Muscle layer of duodenum (tissue), 2 donors: Measurements from ENCODE around the gene ZNF628.

Experiments
- H3K27ac ChIP-seq: one replicate; pipeline ENCODE4 v1.7.0; 2013; ENCODE audit warnings: mild to moderate bottlenecking, low read length
- H3K27me3 ChIP-seq: one replicate; pipeline ENCODE4 v1.7.0; 2013; ENCODE audit warnings: low read depth, mild to moderate bottlenecking, control low read depth, low read length
- H3K36me3 ChIP-seq, 2 donors: one replicate each; pipeline ENCODE4 v1.7.0; 2013; ENCODE audit warnings: low read length in 2 of 2, control low read depth in 1 of 2, mild to moderate bottlenecking in 1 of 2; ENCODE audit not compliant: insufficient read depth in 2 of 2, control insufficient read depth in 1 of 2
- H3K4me1 ChIP-seq, 2 donors: one replicate each; pipeline ENCODE4 v1.7.0; 2013; ENCODE audit warnings: low read length in 2 of 2, mild to moderate bottlenecking in 2 of 2, control low read depth in 1 of 2, moderate library complexity in 1 of 2; ENCODE audit not compliant: insufficient read depth in 2 of 2, control insufficient read depth in 1 of 2
- H3K4me3 ChIP-seq, 2 donors: one replicate each; pipeline ENCODE4 v1.7.0; 2013; ENCODE audit warnings: low read length in 2 of 2, low read depth in 1 of 2, mild to moderate bottlenecking in 1 of 2
- H3K9me3 ChIP-seq, 2 donors: one replicate each; pipeline ENCODE4 v1.7.0; 2013; ENCODE audit warnings: low read length in 2 of 2, control low read depth in 1 of 2, mild to moderate bottlenecking in 1 of 2; ENCODE audit not compliant: control insufficient read depth in 1 of 2
- donor health status: healthy.

Gene ZNF628

GRCh38 chr19:55476100-55476775 lies at the start of gene ZNF628:
Gene ZNF628, plus strand, starts transcription at chr19:55476617. Its CDS starts 3,294 bp downstream, at chr19:55479911.
- peak within 1 kb of the TSS; percentile 75 to 87 for H3K4me3 ChIP-seq
- H3K9me3 ChIP-seq: no peaks in the 10 kb centered on the region
- H3K36me3 ChIP-seq: peaks cover 0 to 6% of the 10 kb centered on the region in 2 donors
- peaks cover 9 to 16% of the 10 kb centered on the region in 2 donors for H3K4me1 ChIP-seq
- no peaks in the 10 kb centered on the region for H3K27me3 ChIP-seq
- peak within 1 kb of the TSS; percentile 87 for H3K27ac ChIP-seq

GRCh38 chr19:55431183-55431582 lies 45.2 kb upstream of the ZNF628 start:
- H3K27ac ChIP-seq: no peak overlapping the region
- no peak overlapping the region for H3K4me3 ChIP-seq
- no peaks in the 10 kb centered on the region for H3K4me1 ChIP-seq
- H3K36me3 ChIP-seq: no peaks in the 10 kb centered on the region
- peaks cover 28% of the 10 kb centered on the region for H3K27me3 ChIP-seq
- H3K9me3 ChIP-seq: peaks cover 0 to 3% of the 10 kb centered on the region in 2 donors

GRCh38 chr19:55432241-55432959 lies 44.0 kb upstream of the ZNF628 start:
- Histone ChIP-seq H3K9me3 (peaks cover 0 to 3% of the 10 kb centered on the region in 2 donors), H3K4me1 (no peaks in the 10 kb centered on the region), H3K4me3 (no peak overlapping the region), H3K27me3 (peaks cover 28% of the 10 kb centered on the region), H3K36me3 (no peaks in the 10 kb centered on the region), H3K27ac (no peak overlapping the region)

GRCh38 chr19:55433292-55433691 lies 43.1 kb upstream of the ZNF628 start:
- Histone ChIP-seq H3K36me3 (no peaks in the 10 kb centered on the region), H3K9me3 (peaks cover 0 to 3% of the 10 kb centered on the region in 2 donors), H3K27me3 (peaks cover 28% of the 10 kb centered on the region), H3K4me3 (no peak overlapping the region), H3K27ac (no peak overlapping the region), H3K4me1 (no peaks in the 10 kb centered on the region)

- H3K27ac ChIP-seq: no peak overlapping the region
- no peaks in the 10 kb centered on the region for H3K4me1 ChIP-seq
- H3K9me3 ChIP-seq: peaks cover 0 to 3% of the 10 kb centered on the region in 2 donors
- H3K4me3 ChIP-seq: no peak overlapping the region
- H3K36me3 ChIP-seq: no peaks in the 10 kb centered on the region
- peaks cover 37% of the 10 kb centered on the region for H3K27me3 ChIP-seq
Measured at GRCh38 chr19:55434356-55434919, 42.0 kb upstream of the ZNF628 start.

GRCh38 chr19:55435020-55435419 lies 41.4 kb upstream of the ZNF628 start:
- Histone ChIP-seq H3K27me3 (peaks cover 38% of the 10 kb centered on the region), H3K36me3 (no peaks in the 10 kb centered on the region), H3K4me1 (no peaks in the 10 kb centered on the region), H3K27ac (no peak overlapping the region), H3K4me3 (no peak overlapping the region), H3K9me3 (peaks cover 0 to 3% of the 10 kb centered on the region in 2 donors)

GRCh38 chr19:55436847-55437246 lies 39.6 kb upstream of the ZNF628 start:
- H3K9me3 ChIP-seq: no peaks in the 10 kb centered on the region
- no peaks in the 10 kb centered on the region for H3K36me3 ChIP-seq
- H3K27me3 ChIP-seq: peaks cover 56% of the 10 kb centered on the region

GRCh38 chr19:55437410-55437809 lies 39.0 kb upstream of the ZNF628 start:
- Histone ChIP-seq H3K27ac (no peak overlapping the region), H3K4me3 (no peak overlapping the region), H3K36me3 (no peaks in the 10 kb centered on the region), H3K4me1 (peaks cover 0 to 12% of the 10 kb centered on the region in 2 donors), H3K27me3 (peaks cover 52% of the 10 kb centered on the region), H3K9me3 (no peaks in the 10 kb centered on the region)

More at GRCh38 chr19:55436847-55437246, 39.6 kb upstream of the ZNF628 start:
- no peak overlapping the region for H3K4me3 ChIP-seq
- peaks cover 0 to 10% of the 10 kb centered on the region in 2 donors for H3K4me1 ChIP-seq
- H3K27ac ChIP-seq: no peak overlapping the region

GRCh38 chr19:55439052-55439451 lies 37.4 kb upstream of the ZNF628 start:
- Histone ChIP-seq H3K4me1 (peaks cover 0 to 12% of the 10 kb centered on the region in 2 donors), H3K4me3 (no peak overlapping the region), H3K9me3 (no peaks in the 10 kb centered on the region), H3K27ac (no peak overlapping the region), H3K36me3 (no peaks in the 10 kb centered on the region), H3K27me3 (peaks cover 48% of the 10 kb centered on the region)

- no peaks in the 10 kb centered on the region for H3K9me3 ChIP-seq
- peaks cover 50% of the 10 kb centered on the region for H3K27me3 ChIP-seq
- H3K4me1 ChIP-seq: peaks cover 0 to 12% of the 10 kb centered on the region in 2 donors
- H3K36me3 ChIP-seq: no peaks in the 10 kb centered on the region
- H3K27ac ChIP-seq: no peak overlapping the region
- no peak overlapping the region for H3K4me3 ChIP-seq
Measured at GRCh38 chr19:55440411-55441105, 35.9 kb upstream of the ZNF628 start.

- Histone ChIP-seq H3K4me3 (no peak overlapping the region), H3K27me3 (peaks cover 50% of the 10 kb centered on the region), H3K27ac (no peak overlapping the region), H3K36me3 (no peaks in the 10 kb centered on the region), H3K4me1 (peaks cover 0 to 12% of the 10 kb centered on the region in 2 donors), H3K9me3 (no peaks in the 10 kb centered on the region)
Measured at GRCh38 chr19:55441319-55441691, 35.1 kb upstream of the ZNF628 start.
